B cell (primary cell): Measurements from ENCODE around the gene THRA. TPM values are rescaled to one million over a fixed set of nuclear protein-coding genes. Genes with fewer than 3 reads are reported as not detected.

Experiments
- ATAC-seq: fragments of 200-7000 bp; cut with Tn5 transposase; one replicate; pipeline ENCODE4 v1.10.0; 2021; ENCODE audit warnings: low read depth, mild to moderate bottlenecking, moderate number of reproducible peaks, moderate library complexity
- CTCF ChIA-PET: fragments of 350-600 bp; sonication (Branson Sonifier 250); formaldehyde crosslinking; loops from one replicate; lab custom pipeline; 2021; ENCODE audit warnings: antibody characterized with exemption, inconsistent platforms; lab: Charles Lee
- POLR2A ChIA-PET: fragments of 350-600 bp; sonication (Branson Sonifier 250); formaldehyde crosslinking; loops from one replicate; lab custom pipeline; 2021; ENCODE audit warnings: antibody characterized with exemption; lab: Charles Lee
- DNase-seq: peaks from one replicate; pipeline ENCODE4 v3.0.0; 2013
- H2AFZ ChIP-seq: 2 replicates; pipeline ENCODE4 v1.6.1; 2012; ENCODE audit warnings: mild to moderate bottlenecking, low read depth, low read length; ENCODE audit not compliant: insufficient read depth, poor library complexity, severe bottlenecking
- H3K27ac ChIP-seq, 2 donors: 1 replicate in 1 of 2; 2 replicates in 1 of 2; pipeline ENCODE4 v1.5.1; 2012 to 2013; ENCODE audit warnings: low read length in 2 of 2, mild to moderate bottlenecking in 2 of 2, moderate library complexity in 1 of 2
- H3K27me3 ChIP-seq, 4 experiments: fragments of 200-600 bp in 1 of 4; sonication (generic) in 1 of 4; replicated peaks in 1 of 4; 1 replicate in 2 of 4; 2 replicates in 2 of 4; pipeline versions ENCODE4 v1.6.1 to v1.7.0; 2013 to 2016; ENCODE audit warnings: low read length in 3 of 4, mild to moderate bottlenecking in 2 of 4, mixed read lengths in 1 of 4, moderate library complexity in 1 of 4; ENCODE audit not compliant: insufficient read depth in 4 of 4, control insufficient read depth in 3 of 4; ENCODE audit errors: control extremely low read depth in 1 of 4
- H3K36me3 ChIP-seq, 2 experiments: replicated peaks in 1 of 2; 1 replicate in 1 of 2; 2 replicates in 1 of 2; pipeline versions ENCODE4 v1.6.1 to v1.7.1; 2013; ENCODE audit warnings: low read length in 1 of 2; ENCODE audit not compliant: insufficient read depth in 2 of 2, control insufficient read depth in 1 of 2; ENCODE audit errors: control extremely low read depth in 1 of 2, extremely low read depth in 1 of 2
- H3K4me1 ChIP-seq, 2 donors: fragments of 200-600 bp in 1 of 2; sonication (generic) in 1 of 2; 1 replicate in 1 of 2; 2 replicates in 1 of 2; pipeline versions ENCODE4 v1.5.1 to v1.6.1; 2013 to 2017; ENCODE audit warnings: low read length in 2 of 2; ENCODE audit not compliant: control insufficient read depth in 2 of 2, insufficient read depth in 2 of 2
- H3K4me2 ChIP-seq: replicated peaks from 2 replicates; pipeline ENCODE3; 2012; ENCODE audit warnings: mild to moderate bottlenecking, low read depth, low read length; ENCODE audit not compliant: poor library complexity, severe bottlenecking
- H3K4me3 ChIP-seq, 5 experiments: fragments of 200-600 bp in 1 of 5; sonication (generic) in 1 of 5; 1 replicate in 3 of 5; 2 replicates in 2 of 5; pipeline versions ENCODE4 v1.5.1 to v1.7.0; 2011 to 2016; ENCODE audit warnings: low read length in 4 of 5, mild to moderate bottlenecking in 4 of 5, low read depth in 2 of 5, control low read depth in 1 of 5, moderate library complexity in 1 of 5; ENCODE audit not compliant: insufficient read depth in 1 of 5; ENCODE audit errors: control extremely low read depth in 1 of 5, extremely low read depth in 1 of 5
- H3K79me2 ChIP-seq: fragments of 200-600 bp; sonication (generic); one replicate; pipeline ENCODE4 v1.6.0; 2016; ENCODE audit warnings: low read length; ENCODE audit not compliant: control insufficient read depth, insufficient read depth
- H3K9ac ChIP-seq: fragments of 200-600 bp; sonication (generic); 2 replicates; pipeline ENCODE4 v1.6.1; 2017; ENCODE audit warnings: mild to moderate bottlenecking, low read length, moderate library complexity
- H3K9me3 ChIP-seq, 3 donors: one replicate each; pipeline versions ENCODE4 v1.6.1 to v1.7.1; 2013; ENCODE audit warnings: low read length in 2 of 3; ENCODE audit not compliant: control insufficient read depth in 2 of 3, insufficient read depth in 1 of 3; ENCODE audit errors: control extremely low read depth in 1 of 3
- H4K20me1 ChIP-seq: 2 replicates; pipeline ENCODE4 v1.6.0; 2012; ENCODE audit warnings: mild to moderate bottlenecking, low read length; ENCODE audit not compliant: insufficient read depth, control insufficient read depth, poor library complexity, severe bottlenecking
- H3K27ac Mint-ChIP-seq: one replicate; pipeline ENCODE4 v1.8.0; 2021; ENCODE audit warnings: mixed read lengths
- H3K27me3 Mint-ChIP-seq: one replicate; pipeline ENCODE4 v1.8.0; 2021; ENCODE audit warnings: mixed read lengths
- H3K4me1 Mint-ChIP-seq: one replicate; pipeline ENCODE4 v1.8.0; 2021; ENCODE audit warnings: mixed read lengths
- H3K4me3 Mint-ChIP-seq: one replicate; pipeline ENCODE4 v1.8.0; 2021; ENCODE audit warnings: mixed read lengths
- H3K9me3 Mint-ChIP-seq: one replicate; pipeline ENCODE4 v1.8.0; 2022; ENCODE audit warnings: mixed read lengths; ENCODE audit not compliant: insufficient read depth
- CTCF ChIP-seq: fragments of 200-600 bp; IDR thresholded peaks from one replicate; pipeline ENCODE4 v1.8.0; 2022; ENCODE audit warnings: antibody characterized with exemption, mild to moderate bottlenecking
- EZH2 ChIP-seq: IDR thresholded peaks from 2 replicates; pipeline ENCODE4 v1.6.1; 2012; ENCODE audit warnings: borderline replicate concordance, low read depth, mild to moderate bottlenecking, moderate library complexity, low read length; ENCODE audit not compliant: insufficient read depth, poor library complexity, severe bottlenecking
- WGBS: methylation state at CpG from one replicate; pipeline ENCODE4 v1.1.5; 2013; ENCODE audit warnings: missing lambda C conversion rate; ENCODE audit not compliant: insufficient coverage; 5-methylcytosine and 5-hydroxymethylcytosine counted together
- intact Hi-C: fragments of 100-400 bp; cut with micrococcal nuclease; formaldehyde crosslinking; loops from one replicate; pipeline ENCODE4 v1.10.0; 2022
- polyA plus RNA-seq: library from polyadenylated mRNA; depleted of rRNA; stranded (reverse); fragments of >200 nt; gene quantifications from 2 replicates; pipeline ENCODE4 v1.2.3, GENCODE V29; 2012
- total RNA-seq, 2 donors: library from RNA; stranded (reverse); fragments of 120-200 nt in 1 of 2; gene quantifications; 1 replicate in 1 of 2; 2 replicates in 1 of 2; pipeline versions ENCODE4 v1.2.3 to v1.2.4, GENCODE V29; 2013 to 2022

Gene THRA
- total and polyA plus RNA-seq, 2 donors (not counting 1 experiment from before 2014, with no cell fraction given), result 8.0 to 17.1 TPM

- Mint-ChIP-seq H3K9me3 (no peaks in the 10 kb centered on the region), H3K27ac (no peak overlapping the region), H3K4me3 (no peak overlapping the region), H3K4me1 (peaks cover 3% of the 10 kb centered on the region), H3K27me3 (no peaks in the 10 kb centered on the region)
- 97% methylated on average over 6 of the region's 6 CpGs for WGBS
- no peaks in the 10 kb centered on the region for H4K20me1 ChIP-seq
- DNase-seq (no peak), ATAC-seq (no peak)
- intact Hi-C loops, result no loop called here
- TF ChIP-seq CTCF (no peak), EZH2 (no peak)
- ChIA-PET POLR2A (interaction anchor here (1.0 to 1.1 kb wide), 2 partner anchors 14 to 25 kb away, joined by 3 read pairs; no protein-coding TSS in a partner anchor), CTCF (interaction anchor here (0.6 to 8.0 kb wide), 28 partner anchors 11 to 104 kb away, joined by 3 to 85 read pairs (median 8); partner anchors contain the start of genes CASC3, CSF3, MED24 and NR1D1)
- no peaks in the 10 kb centered on the region for H3K27me3 ChIP-seq
- peaks cover 7 to 35% of the 10 kb centered on the region in 2 experiments for H3K36me3 ChIP-seq
- no peak overlapping the region for H3K4me3 ChIP-seq
- H3K79me2 ChIP-seq, result peaks cover 3% of the 10 kb centered on the region
- no peaks in the 10 kb centered on the region for H3K4me1 ChIP-seq
- no peak overlapping the region for H3K4me2 ChIP-seq
- H2AFZ ChIP-seq, result no peak overlapping the region
- no peaks in the 10 kb centered on the region for H3K9me3 ChIP-seq
- H3K27ac ChIP-seq, result no peak overlapping the region
- no peak overlapping the region for H3K9ac ChIP-seq
These were observed 24.5 kb downstream of the THRA start for GRCh38 chr17:40087049-40087794.
